AG10803 (cell line): ENCODE results near the gene ZNF669.
A peak's percentile ranks its signal among the peaks of the same experiment; 100 is the strongest.

ENCODE experiments used
- DNase-seq: peaks from one replicate; pipeline ENCODE4 v3.0.0; 2010; ENCODE audit warnings: low read depth
- H3K4me3 ChIP-seq: 2 replicates; pipeline ENCODE4 v1.5.1; 2011; ENCODE audit warnings: mild to moderate bottlenecking, low read length, control low read depth
- TF ChIP-seq, protein P1 (sequence below): conservative IDR thresholded peaks from 2 replicates; pipeline ENCODE4 v1.5.1; 2011; ENCODE audit warnings: mild to moderate bottlenecking, low read length, control low read depth, inconsistent platforms

ZNF669 gene

DNA sequence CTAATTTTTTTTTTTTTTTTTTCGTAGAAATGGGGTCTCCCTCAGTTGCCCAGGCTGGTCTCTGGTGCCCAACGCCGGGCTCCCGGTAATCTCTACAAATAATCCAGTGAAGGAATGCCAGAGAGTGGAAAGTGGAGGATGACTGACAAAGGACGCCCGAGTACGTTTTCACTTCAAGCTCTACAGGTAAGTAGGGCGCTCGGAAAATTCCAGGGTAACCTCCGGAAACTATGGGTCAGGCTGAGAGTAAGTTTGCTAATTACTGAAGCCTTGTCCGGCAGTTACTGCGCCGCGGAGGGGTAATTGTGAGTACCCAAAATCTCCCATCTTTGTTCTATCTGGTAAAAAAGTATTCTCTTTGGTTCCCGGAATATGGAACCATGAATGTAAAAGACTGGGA lies 1.8 kb upstream of the ZNF669 start:
- TF ChIP-seq, protein P1, sequence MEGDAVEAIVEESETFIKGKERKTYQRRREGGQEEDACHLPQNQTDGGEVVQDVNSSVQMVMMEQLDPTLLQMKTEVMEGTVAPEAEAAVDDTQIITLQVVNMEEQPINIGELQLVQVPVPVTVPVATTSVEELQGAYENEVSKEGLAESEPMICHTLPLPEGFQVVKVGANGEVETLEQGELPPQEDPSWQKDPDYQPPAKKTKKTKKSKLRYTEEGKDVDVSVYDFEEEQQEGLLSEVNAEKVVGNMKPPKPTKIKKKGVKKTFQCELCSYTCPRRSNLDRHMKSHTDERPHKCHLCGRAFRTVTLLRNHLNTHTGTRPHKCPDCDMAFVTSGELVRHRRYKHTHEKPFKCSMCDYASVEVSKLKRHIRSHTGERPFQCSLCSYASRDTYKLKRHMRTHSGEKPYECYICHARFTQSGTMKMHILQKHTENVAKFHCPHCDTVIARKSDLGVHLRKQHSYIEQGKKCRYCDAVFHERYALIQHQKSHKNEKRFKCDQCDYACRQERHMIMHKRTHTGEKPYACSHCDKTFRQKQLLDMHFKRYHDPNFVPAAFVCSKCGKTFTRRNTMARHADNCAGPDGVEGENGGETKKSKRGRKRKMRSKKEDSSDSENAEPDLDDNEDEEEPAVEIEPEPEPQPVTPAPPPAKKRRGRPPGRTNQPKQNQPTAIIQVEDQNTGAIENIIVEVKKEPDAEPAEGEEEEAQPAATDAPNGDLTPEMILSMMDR = no peak
- DNase-seq = no peak

DNA sequence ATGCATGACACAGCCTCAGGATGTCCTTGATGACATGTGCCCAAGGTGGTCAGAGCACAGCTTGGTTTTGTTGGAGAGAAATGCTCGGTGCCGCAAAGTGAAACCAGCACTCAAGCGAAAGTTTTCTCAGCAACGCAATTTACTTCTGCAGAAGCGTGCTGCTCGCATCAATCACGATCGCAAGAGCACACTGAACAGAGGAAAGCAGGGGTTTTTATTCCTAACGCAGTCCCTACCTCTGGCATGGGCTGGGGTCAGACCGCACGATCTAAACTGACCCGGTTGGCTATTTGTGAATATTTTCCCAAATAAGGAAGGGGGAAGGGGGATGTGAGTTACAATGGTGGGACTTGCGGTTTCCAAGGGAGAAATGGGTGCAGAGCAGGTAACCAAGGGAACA lies 809 bp upstream of the ZNF669 start:
- DNase-seq = no peak
- TF ChIP-seq, protein P1 = no peak
- H3K4me3 ChIP-seq = peak overlapping the region; percentile 97

More for the DNA sequence above, 1.8 kb upstream of the ZNF669 start:
- no peak overlapping the region for H3K4me3 ChIP-seq

GRCh38 chr1:247102381-247102780 lies 1.8 kb downstream of the ZNF669 start:
- H3K4me3 ChIP-seq = no peak overlapping the region
- DNase-seq = peak; percentile 47
- TF ChIP-seq, protein P1 = no peak

- TF ChIP-seq, protein P1 = no peak
- no peak for DNase-seq
- H3K4me3 ChIP-seq = no peak overlapping the region
Observed at GRCh38 chr1:247100676-247101279, 3.4 kb downstream of the ZNF669 start.

DNA sequence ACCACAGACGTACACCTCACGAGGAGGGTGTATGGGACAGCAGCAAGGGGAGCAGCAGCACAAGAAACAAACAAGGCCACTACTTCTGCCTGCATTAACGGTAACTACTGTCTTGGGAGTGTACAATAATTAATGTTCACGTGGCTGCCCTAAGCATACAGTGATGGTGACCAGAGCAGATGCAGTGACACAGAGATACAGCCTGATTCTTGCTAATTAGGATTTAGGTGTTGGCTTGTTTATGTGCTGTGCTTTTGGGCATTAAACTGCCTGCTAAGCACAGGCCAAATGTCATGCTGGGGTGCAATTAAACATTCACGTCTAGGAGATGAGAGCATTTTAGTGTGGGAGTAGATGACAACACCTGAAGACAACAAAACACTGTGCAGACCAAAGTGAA lies 7.2 kb downstream of the ZNF669 start:
- no peak overlapping the region for H3K4me3 ChIP-seq
- TF ChIP-seq, protein P1 = no peak
- no peak for DNase-seq

GRCh38 chr1:247096544-247096943 lies 7.6 kb downstream of the ZNF669 start:
- TF ChIP-seq, protein P1 = no peak
- H3K4me3 ChIP-seq = no peak overlapping the region
- no peak for DNase-seq

DNA sequence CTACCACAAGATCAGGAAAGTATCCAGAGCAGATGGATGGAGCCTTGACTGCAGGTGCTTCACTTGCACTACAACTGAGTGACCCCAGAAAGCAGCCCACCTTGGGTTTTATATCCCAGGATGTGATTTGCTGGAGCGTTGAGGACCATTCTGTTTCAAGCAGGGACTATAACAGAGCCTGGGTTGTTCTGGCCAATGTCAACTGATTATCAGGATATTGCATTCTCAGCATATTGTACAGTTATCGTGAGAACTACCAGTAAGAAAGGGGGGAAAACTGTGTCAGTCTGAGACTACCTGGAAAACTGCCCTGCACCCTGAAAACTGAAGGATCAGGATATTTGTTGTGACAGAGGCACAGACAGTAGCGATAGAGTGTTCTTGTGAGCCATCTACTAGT lies 8.0 kb downstream of the ZNF669 start:
- no peak for DNase-seq
- TF ChIP-seq, protein P1 = no peak
- H3K4me3 ChIP-seq = no peak overlapping the region
